ENCODE results near the gene TM7SF3.

The TM7SF3 gene

DNA sequence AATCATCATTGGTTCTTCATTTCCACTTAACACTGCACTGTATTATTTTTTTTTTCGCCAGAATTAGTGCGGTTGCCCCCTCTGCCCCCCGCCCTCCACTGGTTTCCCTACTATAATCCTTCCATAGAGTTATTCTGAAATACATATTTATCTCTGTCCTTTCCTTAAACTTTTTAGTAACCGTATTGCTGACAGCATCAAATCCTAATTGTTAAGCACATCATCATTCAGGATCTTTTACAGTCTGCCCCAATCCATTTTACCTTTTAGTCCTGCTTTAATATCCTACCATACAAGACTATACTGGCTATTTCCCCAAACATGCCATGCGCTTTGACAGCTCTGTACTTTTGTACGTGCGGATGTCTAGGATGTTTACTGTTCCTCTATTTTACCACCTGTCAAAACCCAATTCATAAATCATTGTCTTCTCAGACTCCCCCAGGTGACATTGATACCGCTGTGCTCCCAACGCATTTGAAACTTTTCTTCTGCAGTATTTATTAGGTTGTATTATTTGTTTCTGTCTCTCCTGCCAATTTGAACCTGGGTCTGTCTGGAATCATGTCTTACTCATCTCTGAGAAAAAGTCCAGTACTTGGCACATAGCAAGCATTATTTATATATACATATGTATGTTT, 74.9 kb downstream of the TM7SF3 start:
- H3K4me1 Mint-ChIP-seq (ENCODE audit: low read depth), result peaks cover 55% of the 10 kb centered on the region
- H3K36me3 Mint-ChIP-seq (ENCODE audit: low read depth), result peaks cover 47% of the 10 kb centered on the region
- H3K27ac Mint-ChIP-seq, result peak overlapping the region; percentile 94
- no peaks in the 10 kb centered on the region for H3K27me3 Mint-ChIP-seq (ENCODE audit: low read depth)
- peak overlapping the region; percentile 99 for H3K4me3 Mint-ChIP-seq
- no peaks in the 10 kb centered on the region for H3K9me3 Mint-ChIP-seq
- no peak for DNase-seq (ENCODE audit: low spot score)

DNA sequence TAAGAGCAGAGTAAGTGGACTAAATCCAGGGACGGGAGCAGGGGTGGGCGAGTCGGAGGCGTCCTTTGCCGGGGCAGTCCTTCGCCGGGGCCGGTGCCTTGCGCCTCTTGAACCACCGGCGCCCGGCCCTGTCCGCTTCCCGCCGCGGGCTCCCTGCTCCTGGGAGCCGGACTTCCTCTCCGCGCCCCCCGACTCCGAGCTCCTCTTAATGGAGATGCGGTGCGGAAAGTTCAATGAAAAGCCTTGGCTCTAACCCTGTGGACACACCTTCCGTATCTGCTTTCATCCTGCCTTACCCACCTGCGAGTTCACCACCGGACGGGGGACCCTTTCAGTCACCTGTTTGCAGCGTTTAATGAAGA, 75.5 kb downstream of the TM7SF3 start:
- Mint-ChIP-seq H3K27me3 (ENCODE audit: low read depth) (no peaks in the 10 kb centered on the region), H3K36me3 (ENCODE audit: low read depth) (peaks cover 46% of the 10 kb centered on the region), H3K4me1 (ENCODE audit: low read depth) (peaks cover 52% of the 10 kb centered on the region), H3K4me3 (peak overlapping the region; percentile 99), H3K9me3 (no peaks in the 10 kb centered on the region), H3K27ac (peak overlapping the region; percentile 94)
- no peak for DNase-seq (ENCODE audit: low spot score)

DNA sequence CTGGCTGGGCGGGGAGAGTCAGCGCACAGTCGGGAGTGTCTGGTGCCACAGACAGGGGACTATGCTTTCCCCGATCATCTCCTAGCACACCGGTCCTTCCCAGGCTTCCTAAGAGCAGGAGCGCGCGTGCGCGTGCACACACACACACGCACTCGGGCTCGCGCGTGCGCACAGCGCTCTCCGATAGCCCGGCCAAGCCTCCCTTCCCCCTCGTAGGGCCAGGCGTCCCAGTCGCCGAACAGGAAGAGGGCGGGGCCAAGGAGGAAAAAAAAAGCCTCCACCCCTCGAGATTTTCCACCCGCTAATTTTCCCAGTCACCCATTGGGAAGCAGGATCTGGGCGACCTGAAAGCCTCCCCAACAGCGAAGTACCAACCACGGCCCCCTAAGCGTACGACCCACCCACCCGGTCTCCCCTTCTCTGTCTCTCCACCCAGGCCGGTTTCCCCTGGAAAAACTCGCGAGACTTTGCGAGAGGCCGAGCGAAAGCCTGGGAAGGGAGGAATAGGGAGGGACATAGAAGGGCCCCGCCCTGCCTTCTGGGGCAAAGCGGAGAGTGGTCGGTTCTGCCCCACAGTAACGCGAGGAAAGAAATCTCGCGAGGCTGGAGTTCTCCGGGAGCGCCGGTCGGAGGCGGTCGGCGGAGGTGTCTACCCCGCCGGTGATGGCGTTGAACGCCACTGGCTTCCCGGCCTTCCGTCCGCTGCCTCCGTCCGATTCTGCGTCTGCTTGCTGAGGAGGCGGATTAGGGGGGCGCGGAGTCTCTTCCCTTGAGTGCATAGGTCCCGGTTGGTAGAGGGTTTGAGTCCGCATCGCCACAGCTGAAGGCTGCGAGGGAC, 76.1 kb downstream of the TM7SF3 start, which contains the start of the genes FGFR1OP2 and INTS13:
TSS of gene FGFR1OP2 (plus strand) at position 608 of the 838 bp plus-strand sequence. CDS start 15,689 bp downstream, outside the sequence.
TSS of gene INTS13 (minus strand) at position 119 of the 838 bp plus-strand sequence. CDS start 1,178 bp downstream, outside the sequence.
- peak; percentile 96 for DNase-seq (ENCODE audit: low spot score)
- Mint-ChIP-seq H3K9me3 (no peaks in the 10 kb centered on the region), H3K36me3 (ENCODE audit: low read depth) (peaks cover 46% of the 10 kb centered on the region), H3K4me3 (peak within 1 kb of the TSS; percentile 99), H3K4me1 (ENCODE audit: low read depth) (peaks cover 52% of the 10 kb centered on the region), H3K27me3 (ENCODE audit: low read depth) (no peaks in the 10 kb centered on the region), H3K27ac (peak within 1 kb of the TSS; percentile 94)

DNA sequence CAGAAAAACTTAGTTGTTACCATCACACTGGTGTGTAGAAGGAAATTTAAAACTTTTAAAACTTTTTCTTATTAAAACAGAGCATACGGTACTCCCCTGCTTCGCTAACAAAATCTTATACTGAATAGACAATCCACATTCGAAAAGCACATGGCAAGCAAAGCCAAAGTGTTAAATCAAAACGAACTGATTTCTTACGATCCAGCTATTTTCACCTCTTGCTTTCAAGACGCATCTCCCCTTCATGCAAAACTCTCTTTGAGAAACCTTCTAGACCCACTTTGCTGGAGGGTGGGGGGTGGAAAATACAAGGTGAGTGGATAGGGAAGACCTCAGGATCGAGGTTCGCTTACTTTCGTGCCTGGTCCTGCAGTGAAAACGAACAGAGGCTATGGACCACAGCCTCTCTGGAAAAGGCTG, 76.7 kb downstream of the TM7SF3 start:
- Mint-ChIP-seq H3K9me3 (no peaks in the 10 kb centered on the region), H3K36me3 (ENCODE audit: low read depth) (peaks cover 47% of the 10 kb centered on the region), H3K27ac (peak overlapping the region; percentile 94), H3K4me1 (ENCODE audit: low read depth) (peaks cover 52% of the 10 kb centered on the region), H3K27me3 (ENCODE audit: low read depth) (no peaks in the 10 kb centered on the region), H3K4me3 (peak overlapping the region; percentile 99)
- no peak for DNase-seq (ENCODE audit: low spot score)

DNA sequence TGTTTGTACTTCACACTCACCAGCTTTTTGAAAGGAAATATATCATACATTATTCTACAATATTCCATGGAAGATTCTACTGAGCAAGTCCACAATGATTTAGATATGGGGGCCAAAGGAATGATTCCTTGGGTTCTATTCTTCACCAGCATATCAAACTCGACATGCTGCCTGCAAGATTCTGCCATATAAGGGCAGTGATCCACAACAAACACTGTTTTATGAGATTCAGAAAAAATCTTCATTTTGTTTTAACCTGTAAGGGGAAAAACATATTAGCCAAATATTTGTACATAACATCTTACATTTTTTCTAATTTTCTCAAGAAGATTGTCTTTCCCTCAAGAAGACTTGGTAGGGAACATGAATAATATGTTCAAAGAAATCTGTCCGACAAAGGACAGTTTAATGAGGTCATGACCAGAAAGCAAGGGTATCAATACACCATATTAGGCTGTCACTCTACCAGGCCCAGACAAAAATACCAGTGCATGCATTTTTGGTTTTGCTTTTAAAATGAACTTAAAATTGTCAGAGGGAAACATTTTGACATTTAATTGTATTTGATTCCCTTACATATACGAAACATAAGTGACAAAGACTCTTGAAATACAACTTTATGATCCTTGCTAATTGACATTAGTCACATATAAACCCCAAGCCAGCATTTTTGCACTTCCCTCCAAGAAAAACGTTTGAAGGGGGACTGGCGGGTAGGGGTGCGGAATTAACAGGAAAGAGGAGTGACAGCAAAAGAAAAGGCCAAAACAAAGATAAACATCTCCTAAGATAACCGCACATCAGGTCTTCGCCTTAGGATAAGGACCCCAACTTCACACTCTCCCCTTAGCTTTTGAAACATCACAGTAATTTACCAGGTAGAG, 77.4 kb downstream of the TM7SF3 start:
- H3K4me1 Mint-ChIP-seq (ENCODE audit: low read depth), result peaks cover 52% of the 10 kb centered on the region
- peaks cover 50% of the 10 kb centered on the region for H3K36me3 Mint-ChIP-seq (ENCODE audit: low read depth)
- peak overlapping the region; percentile 94 for H3K27ac Mint-ChIP-seq
- DNase-seq (ENCODE audit: low spot score), result peak; percentile 30
- no peaks in the 10 kb centered on the region for H3K9me3 Mint-ChIP-seq
- no peaks in the 10 kb centered on the region for H3K27me3 Mint-ChIP-seq (ENCODE audit: low read depth)
- H3K4me3 Mint-ChIP-seq, result peak overlapping the region; percentile 99

DNA sequence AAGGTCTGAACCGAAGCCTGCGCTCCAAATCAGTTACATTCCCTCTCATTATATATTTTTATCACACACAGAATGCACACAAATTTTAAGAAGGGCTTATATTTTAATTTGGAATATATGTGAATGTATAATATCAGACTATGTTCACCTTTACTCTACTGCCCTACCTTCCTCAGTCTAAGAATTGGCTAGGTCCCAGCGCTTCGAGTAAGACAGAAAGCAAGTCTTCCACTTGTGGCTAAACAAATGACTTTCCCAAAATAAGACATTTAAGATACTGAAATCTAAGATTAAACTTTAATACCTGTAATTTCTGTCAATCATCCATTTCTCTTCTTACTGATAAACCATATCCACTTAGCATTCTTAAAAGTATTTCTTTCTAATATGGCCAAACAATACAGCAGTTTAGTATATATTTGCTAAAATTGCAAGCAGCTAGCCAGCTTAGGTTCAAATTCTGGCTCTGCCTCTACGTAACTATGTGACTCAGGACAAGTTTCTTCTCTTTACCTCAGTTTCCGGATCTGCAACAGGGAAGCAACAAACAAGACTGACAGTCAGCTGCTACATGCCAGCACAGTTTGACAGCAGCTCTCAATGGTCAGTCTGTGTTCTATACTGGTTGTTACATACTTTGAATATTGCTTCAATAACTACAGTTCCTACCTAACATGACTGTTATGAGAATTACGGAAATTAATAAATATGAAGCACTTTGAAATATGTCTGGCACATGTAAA, 78.4 kb downstream of the TM7SF3 start:
- peaks cover 51% of the 10 kb centered on the region for H3K36me3 Mint-ChIP-seq (ENCODE audit: low read depth)
- no peak for DNase-seq (ENCODE audit: low spot score)
- peaks cover 51% of the 10 kb centered on the region for H3K4me1 Mint-ChIP-seq (ENCODE audit: low read depth)
- H3K27me3 Mint-ChIP-seq (ENCODE audit: low read depth), result no peaks in the 10 kb centered on the region
- H3K27ac Mint-ChIP-seq, result peak overlapping the region; percentile 94
- H3K4me3 Mint-ChIP-seq, result peak overlapping the region; percentile 99
- no peaks in the 10 kb centered on the region for H3K9me3 Mint-ChIP-seq

DNA sequence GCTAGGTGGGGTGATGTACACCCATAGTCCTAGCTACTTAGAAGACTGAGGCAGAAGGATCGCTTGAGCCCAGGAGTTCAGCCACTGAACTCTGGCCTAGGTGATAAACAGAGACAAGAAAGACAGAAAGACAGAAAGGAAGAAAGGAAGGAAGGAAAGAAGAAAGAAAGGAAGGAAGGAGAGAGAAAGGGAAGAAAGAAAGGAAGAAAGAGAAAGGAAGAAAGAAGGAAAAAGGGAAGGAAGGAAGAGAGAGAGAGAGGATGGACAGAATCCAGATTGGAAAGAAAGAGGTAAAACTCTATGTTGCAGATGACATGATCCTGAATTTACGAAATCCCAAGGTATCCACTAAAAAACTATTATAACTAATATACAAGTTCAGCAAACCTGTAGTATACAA, 84.6 kb downstream of the TM7SF3 start:
- Mint-ChIP-seq H3K9me3 (no peaks in the 10 kb centered on the region), H3K4me3 (no peak overlapping the region), H3K36me3 (ENCODE audit: low read depth) (peaks cover 64% of the 10 kb centered on the region), H3K27ac (no peak overlapping the region), H3K27me3 (ENCODE audit: low read depth) (no peaks in the 10 kb centered on the region), H3K4me1 (ENCODE audit: low read depth) (peaks cover 35% of the 10 kb centered on the region)
- DNase-seq (ENCODE audit: low spot score), result no peak

- DNase-seq (ENCODE audit: low spot score), result no peak
- H3K4me3 Mint-ChIP-seq, result no peak overlapping the region
- H3K27me3 Mint-ChIP-seq (ENCODE audit: low read depth), result no peaks in the 10 kb centered on the region
- peaks cover 61% of the 10 kb centered on the region for H3K36me3 Mint-ChIP-seq (ENCODE audit: low read depth)
- H3K4me1 Mint-ChIP-seq (ENCODE audit: low read depth), result peaks cover 30% of the 10 kb centered on the region
- no peaks in the 10 kb centered on the region for H3K9me3 Mint-ChIP-seq
- H3K27ac Mint-ChIP-seq, result no peak overlapping the region
Observed at GRCh38 chr12:26928661-26929060, 85.5 kb downstream of the TM7SF3 start.
